ENCODE results near the gene GPR18.
A peak's percentile ranks its signal among the peaks of the same experiment; 100 is the strongest.
"Not testable (repeated sequence)": the region's sequence is repeated elsewhere in the genome, so short reads cannot be mapped to it uniquely, and the experiment has no call there.

Gene GPR18

GRCh38 chr13:99218969-99219368 lies 39.2 kb downstream of the GPR18 start:
- Mint-ChIP-seq H3K4me1 (peaks cover 88% of the 10 kb centered on the region), H3K27ac (peak overlapping the region; percentile 92), H3K4me3 (peak overlapping the region; percentile 63), H3K9me3 (peaks cover 6% of the 10 kb centered on the region), H3K36me3 (peaks cover 30% of the 10 kb centered on the region)
- DNase-seq (ENCODE audit: low spot score in 2 of 2) = peak in 1 of 2 donors; percentile 76
- peak; percentile 77 for ATAC-seq

DNA sequence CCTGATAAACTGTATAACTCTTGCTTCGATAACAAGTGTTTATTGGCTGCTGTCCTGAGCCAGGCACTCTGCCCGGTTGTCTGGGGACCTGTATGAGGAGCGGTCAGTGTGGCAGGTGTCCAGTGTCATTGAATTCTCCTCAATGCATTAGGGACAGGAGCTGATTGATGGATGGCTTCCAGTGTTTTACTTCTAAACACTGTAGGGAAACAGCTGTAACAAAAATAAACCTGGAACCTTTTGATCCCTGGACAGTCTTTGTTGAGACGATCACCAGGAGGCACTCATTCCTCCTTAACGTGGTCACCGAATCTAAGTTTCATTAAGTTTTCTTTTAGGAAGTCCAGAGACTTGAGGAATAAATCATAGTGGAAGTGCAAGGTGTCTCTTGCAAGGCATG lies 39.6 kb downstream of the GPR18 start:
- Mint-ChIP-seq H3K4me1 (peaks cover 86% of the 10 kb centered on the region), H3K4me3 (peak overlapping the region; percentile 63), H3K27ac (peak overlapping the region; percentile 92), H3K9me3 (peaks cover 5% of the 10 kb centered on the region), H3K36me3 (peaks cover 34% of the 10 kb centered on the region)
- ATAC-seq (no peak), DNase-seq (ENCODE audit: low spot score in 2 of 2) (peak in 1 of 2 donors; percentile 51)

DNA sequence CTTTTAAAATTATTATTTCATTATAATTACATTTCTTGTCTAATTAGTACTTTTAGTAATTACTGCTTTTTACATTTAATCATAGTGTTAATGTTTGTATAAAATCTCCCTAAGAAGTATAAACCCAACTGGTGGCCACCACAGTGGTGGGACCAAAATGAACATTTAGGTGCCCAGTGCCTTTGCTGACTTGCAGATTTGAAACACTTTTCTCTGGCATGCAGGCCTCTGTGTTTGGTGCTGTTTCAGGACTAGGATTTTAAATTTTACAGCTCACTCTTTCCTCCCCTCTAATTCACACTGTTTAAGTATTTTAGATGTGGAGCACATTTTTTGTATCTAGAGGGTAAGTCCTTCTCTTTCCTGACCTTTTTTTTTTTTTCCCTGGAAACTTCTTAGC lies 40.1 kb downstream of the GPR18 start:
- H3K36me3 Mint-ChIP-seq = peaks cover 35% of the 10 kb centered on the region
- no peak for ATAC-seq
- H3K4me1 Mint-ChIP-seq = peaks cover 81% of the 10 kb centered on the region
- H3K27ac Mint-ChIP-seq = peak overlapping the region; percentile 92
- DNase-seq (ENCODE audit: low spot score in 2 of 2) = no peak
- peak overlapping the region; percentile 63 for H3K4me3 Mint-ChIP-seq
- peaks cover under 1% of the 10 kb centered on the region for H3K9me3 Mint-ChIP-seq

GRCh38 chr13:99217461-99218110 lies 40.6 kb downstream of the GPR18 start:
- Mint-ChIP-seq H3K4me1 (peaks cover 78% of the 10 kb centered on the region), H3K9me3 (no peaks in the 10 kb centered on the region), H3K36me3 (peaks cover 36% of the 10 kb centered on the region), H3K4me3 (peak overlapping the region; percentile 63), H3K27ac (peak overlapping the region; percentile 92)
- DNase-seq (ENCODE audit: low spot score in 2 of 2) (peak in 1 of 2 donors; percentile 68), ATAC-seq (no peak)

GRCh38 chr13:99215184-99215830 lies 42.9 kb downstream of the GPR18 start:
- peaks cover 70% of the 10 kb centered on the region for H3K4me1 Mint-ChIP-seq
- peak; percentile 38 to 79 for DNase-seq (ENCODE audit: low spot score in 2 of 2)
- H3K27ac Mint-ChIP-seq = peak overlapping the region; percentile 90
- H3K9me3 Mint-ChIP-seq = no peaks in the 10 kb centered on the region
- ATAC-seq = peak; percentile 61
- H3K36me3 Mint-ChIP-seq = peaks cover 45% of the 10 kb centered on the region
- peak overlapping the region; percentile 63 for H3K4me3 Mint-ChIP-seq

GRCh38 chr13:99214731-99215130 lies 43.4 kb downstream of the GPR18 start:
- H3K4me1 Mint-ChIP-seq = peaks cover 69% of the 10 kb centered on the region
- DNase-seq (ENCODE audit: low spot score in 2 of 2) (no peak), ATAC-seq (peak; percentile 53)
- H3K9me3 Mint-ChIP-seq = no peaks in the 10 kb centered on the region
- H3K4me3 Mint-ChIP-seq = peak overlapping the region; percentile 63
- peak overlapping the region; percentile 90 for H3K27ac Mint-ChIP-seq
- H3K36me3 Mint-ChIP-seq = peaks cover 46% of the 10 kb centered on the region

DNA sequence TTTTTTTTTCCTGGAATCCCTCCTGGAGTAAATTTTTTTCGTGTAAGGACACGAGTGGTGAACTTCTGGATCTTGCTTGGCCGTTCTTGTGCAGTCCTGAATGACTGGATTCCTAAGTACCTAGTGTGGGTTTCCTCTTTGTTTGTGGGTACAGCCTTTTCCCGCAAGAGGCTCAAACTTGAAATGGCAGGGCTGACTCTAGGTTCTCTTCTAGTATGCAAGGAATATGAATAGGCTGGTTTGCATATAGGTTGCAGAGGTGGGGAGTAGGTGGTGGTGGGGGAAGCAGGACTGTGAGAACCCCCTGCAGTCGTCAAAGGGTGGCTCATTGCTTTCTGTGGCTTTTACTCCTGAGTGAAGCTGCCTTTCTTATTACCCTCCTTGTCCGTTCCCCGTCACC lies 43.9 kb downstream of the GPR18 start:
- Mint-ChIP-seq H3K27ac (peak overlapping the region; percentile 90), H3K9me3 (no peaks in the 10 kb centered on the region), H3K4me1 (peaks cover 69% of the 10 kb centered on the region), H3K4me3 (peak overlapping the region; percentile 63), H3K36me3 (peaks cover 45% of the 10 kb centered on the region)
- ATAC-seq = peak; percentile 87
- DNase-seq (ENCODE audit: low spot score in 2 of 2) = no peak

DNA sequence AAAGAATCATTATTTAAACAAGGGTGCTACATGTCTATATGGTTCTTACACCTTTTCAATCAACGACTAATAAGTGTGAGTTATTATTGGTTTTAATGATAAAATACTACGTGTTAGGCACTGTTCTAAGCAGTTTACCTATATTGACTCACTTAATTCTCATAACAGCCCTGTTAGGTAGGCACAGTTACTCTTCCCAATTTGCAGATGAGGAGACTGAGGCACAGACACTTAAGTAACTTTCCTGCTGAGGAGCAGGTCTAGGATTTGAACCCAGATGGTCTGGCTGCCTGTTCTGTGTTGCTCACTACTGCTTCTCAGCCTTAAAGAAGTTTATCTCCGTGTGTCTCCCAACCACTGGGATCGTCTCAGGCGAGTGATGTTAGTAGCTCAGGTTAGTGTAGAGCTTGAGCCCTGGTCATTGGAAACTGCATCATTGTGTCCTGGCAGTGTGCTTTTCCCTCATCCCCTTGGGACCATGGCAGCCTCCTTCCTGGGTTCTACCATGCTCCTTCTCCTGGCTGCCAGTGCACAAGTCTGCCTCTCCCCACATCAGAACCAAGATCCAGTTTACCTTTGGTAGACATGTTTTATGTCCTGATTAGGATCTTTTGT lies 46.7 kb downstream of the GPR18 start:
- ATAC-seq (no peak), DNase-seq (ENCODE audit: low spot score in 2 of 2) (no peak)
- no peak overlapping the region for H3K4me3 Mint-ChIP-seq
- H3K36me3 Mint-ChIP-seq = peaks cover 46% of the 10 kb centered on the region
- no peak overlapping the region for H3K27ac Mint-ChIP-seq
- H3K4me1 Mint-ChIP-seq = peaks cover 63% of the 10 kb centered on the region
- H3K9me3 Mint-ChIP-seq = no peaks in the 10 kb centered on the region

GRCh38 chr13:99210627-99211026 lies 47.6 kb downstream of the GPR18 start:
- Mint-ChIP-seq H3K4me1 (peaks cover 69% of the 10 kb centered on the region), H3K36me3 (peaks cover 50% of the 10 kb centered on the region)
- H3K4me3 Mint-ChIP-seq; H3K9me3 Mint-ChIP-seq; ATAC-seq; DNase-seq (ENCODE audit: low spot score in 2 of 2); H3K27ac Mint-ChIP-seq: not testable (repeated sequence)

DNA sequence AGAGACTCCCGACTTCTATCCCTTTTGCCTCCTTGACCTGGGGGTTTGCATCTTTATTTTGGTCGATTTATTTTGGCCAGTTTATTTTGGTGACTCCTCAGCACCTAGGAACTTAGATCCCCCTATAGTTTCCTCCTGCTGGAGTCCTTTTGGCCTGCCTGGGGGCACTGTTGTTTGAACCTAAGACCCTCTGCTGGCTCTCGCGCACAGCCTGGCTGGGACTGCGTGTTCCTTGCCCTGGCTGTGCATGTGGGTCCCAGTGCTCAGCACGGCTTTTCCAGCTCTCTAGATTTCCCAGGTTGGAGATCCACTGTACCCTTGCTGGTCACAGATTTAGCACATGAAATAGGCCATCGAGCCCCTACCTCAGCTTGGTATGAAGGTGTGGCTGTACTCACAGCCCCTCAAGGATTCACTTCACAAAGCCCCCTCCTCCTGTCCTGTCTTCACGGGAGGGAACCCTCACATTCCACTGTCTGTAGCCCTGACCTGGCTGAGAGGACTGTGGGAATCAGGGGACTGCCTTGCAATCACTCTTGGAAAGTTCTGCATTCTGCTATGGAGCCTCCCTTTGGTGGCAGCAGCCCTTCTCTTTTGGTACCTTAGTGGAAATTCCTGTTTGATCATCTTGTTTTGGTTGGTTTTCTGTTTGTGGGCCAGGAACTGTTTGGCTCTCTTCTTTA lies 49.2 kb downstream of the GPR18 start:
- Mint-ChIP-seq H3K36me3 (peaks cover 55% of the 10 kb centered on the region), H3K4me1 (peaks cover 69% of the 10 kb centered on the region), H3K4me3 (no peak overlapping the region), H3K27ac (peak overlapping the region; percentile 35), H3K9me3 (no peaks in the 10 kb centered on the region)
- ATAC-seq (no peak), DNase-seq (ENCODE audit: low spot score in 2 of 2) (peak in 1 of 2 donors; percentile 45)

GRCh38 chr13:99208185-99208584 lies 50.0 kb downstream of the GPR18 start:
- no peak overlapping the region for H3K4me3 Mint-ChIP-seq
- H3K27ac Mint-ChIP-seq = no peak overlapping the region
- H3K4me1 Mint-ChIP-seq = peaks cover 75% of the 10 kb centered on the region
- ATAC-seq (no peak), DNase-seq (ENCODE audit: low spot score in 2 of 2) (no peak)
- peaks cover 50% of the 10 kb centered on the region for H3K36me3 Mint-ChIP-seq
- H3K9me3 Mint-ChIP-seq = no peaks in the 10 kb centered on the region

DNA sequence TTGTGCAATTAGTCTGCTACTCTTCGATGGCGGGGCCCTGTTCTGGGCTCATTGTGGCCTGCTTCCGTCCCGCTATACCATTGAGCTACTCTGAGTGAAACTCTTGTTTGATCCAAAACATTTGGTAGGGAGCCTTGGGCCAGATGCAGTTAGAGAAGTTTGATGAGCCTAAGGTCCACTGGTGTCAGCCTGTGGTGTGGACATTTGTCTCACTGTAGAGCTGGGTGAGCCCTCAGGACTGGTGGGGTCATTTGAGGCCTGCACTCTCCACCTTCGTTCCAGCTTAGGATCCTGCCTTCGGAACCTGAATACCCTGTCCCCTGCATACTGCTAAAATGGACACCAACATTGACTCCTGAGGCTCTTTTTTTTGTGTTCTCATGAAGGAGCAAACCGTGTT lies 50.7 kb downstream of the GPR18 start:
- Mint-ChIP-seq H3K9me3 (no peaks in the 10 kb centered on the region), H3K27ac (no peak overlapping the region), H3K36me3 (peaks cover 49% of the 10 kb centered on the region), H3K4me3 (no peak overlapping the region), H3K4me1 (peaks cover 79% of the 10 kb centered on the region)
- DNase-seq (ENCODE audit: low spot score in 2 of 2) (peak in 1 of 2 donors; percentile 43), ATAC-seq (no peak)

DNA sequence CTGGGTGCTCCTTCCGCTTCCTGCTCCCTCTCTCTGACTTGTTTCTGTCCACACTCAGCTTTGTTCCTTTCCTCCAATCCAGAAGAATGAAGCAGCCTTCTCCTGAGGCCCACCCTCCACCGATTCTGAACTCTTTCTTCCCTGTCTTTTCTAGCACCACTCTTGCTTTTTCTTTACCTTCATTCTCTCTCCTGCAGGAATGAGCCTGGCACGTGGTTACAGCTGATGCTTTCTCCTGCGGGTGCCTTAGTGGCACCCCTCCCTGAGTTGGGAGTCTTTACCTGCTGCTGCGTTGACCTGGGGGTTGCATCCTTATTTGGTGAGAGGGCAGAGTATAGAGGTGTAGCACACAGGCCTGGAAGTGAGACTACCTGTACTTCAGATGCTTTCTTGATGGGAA lies 51.3 kb downstream of the GPR18 start:
- Mint-ChIP-seq H3K4me3 (peak overlapping the region; percentile 1), H3K36me3 (peaks cover 54% of the 10 kb centered on the region)

GRCh38 chr13:99206226-99206625 lies 52.0 kb downstream of the GPR18 start:
- Mint-ChIP-seq H3K9me3 (no peaks in the 10 kb centered on the region), H3K4me3 (peak overlapping the region; percentile 88), H3K4me1 (peaks cover 78% of the 10 kb centered on the region), H3K27ac (peak overlapping the region; percentile 24), H3K36me3 (peaks cover 61% of the 10 kb centered on the region)
- no peak for DNase-seq (ENCODE audit: low spot score in 2 of 2)
- ATAC-seq = no peak

More for the DNA sequence above, 51.3 kb downstream of the GPR18 start:
- H3K4me1 Mint-ChIP-seq = peaks cover 80% of the 10 kb centered on the region
- ATAC-seq = no peak
- peak in 1 of 2 donors; percentile 43 for DNase-seq (ENCODE audit: low spot score in 2 of 2)
- H3K27ac Mint-ChIP-seq = peak overlapping the region; percentile 24
- no peaks in the 10 kb centered on the region for H3K9me3 Mint-ChIP-seq

- peak in 1 of 2 donors; percentile 46 for DNase-seq (ENCODE audit: low spot score in 2 of 2)
Observed at GRCh38 chr13:99205621-99206220, 52.5 kb downstream of the GPR18 start.

More at GRCh38 chr13:99205621-99206220, 52.5 kb downstream of the GPR18 start:
- no peak for ATAC-seq
- peak overlapping the region; percentile 24 for H3K27ac Mint-ChIP-seq
- H3K36me3 Mint-ChIP-seq = peaks cover 62% of the 10 kb centered on the region
- no peaks in the 10 kb centered on the region for H3K9me3 Mint-ChIP-seq
- peaks cover 77% of the 10 kb centered on the region for H3K4me1 Mint-ChIP-seq
- H3K4me3 Mint-ChIP-seq = peak overlapping the region; percentile 88

Measured in stimulated activated effector memory CD8-positive, alpha-beta T cell treated with anti-CD3 and anti-CD28 coated beads, Interleukin-12 subunit alpha, Interleukin-12 subunit beta, amount 100 ng/mL, for 72 hours (primary cell).